CD4-positive, CD25-positive, alpha-beta regulatory T cell (primary cell): ENCODE data around the gene GNPTAB. TPM values are rescaled to one million over a fixed set of nuclear protein-coding genes. Genes with fewer than 3 reads are reported as not detected.
A peak's percentile ranks its signal among the peaks of the same experiment; 100 is the strongest.

Source experiments
- ATAC-seq, 2 donors: fragments of 150-1000 bp; cut with Tn5 transposase; one replicate each; pipeline ENCODE4 v1.10.0; 2021; ENCODE audit warnings: low read depth in 2 of 2, moderate number of reproducible peaks in 2 of 2, moderate library complexity in 1 of 2
- DNase-seq, 3 donors: peaks; one replicate each; pipeline versions ENCODE4 v3.0.0 to v3.0.0-alpha.2; 2012 to 2022; ENCODE audit warnings: mixed read lengths in 1 of 3
- H3K27ac ChIP-seq: one replicate; pipeline ENCODE4 v1.7.0; 2013; ENCODE audit warnings: mild to moderate bottlenecking, low read length; ENCODE audit not compliant: insufficient read depth, poor library complexity, severe bottlenecking
- H3K27me3 ChIP-seq: one replicate; pipeline ENCODE4 v1.7.0; 2013; ENCODE audit warnings: low read length; ENCODE audit not compliant: control insufficient read depth, insufficient read depth
- H3K36me3 ChIP-seq: one replicate; pipeline ENCODE4 v1.7.0; 2013; ENCODE audit warnings: mild to moderate bottlenecking, low read length, moderate library complexity; ENCODE audit not compliant: control insufficient read depth, insufficient read depth
- H3K4me1 ChIP-seq: 2 replicates; pipeline ENCODE4 v1.7.0; 2013; ENCODE audit warnings: mild to moderate bottlenecking, low read length; ENCODE audit not compliant: insufficient read depth, control insufficient read depth, poor library complexity, severe bottlenecking
- H3K4me3 ChIP-seq: one replicate; pipeline ENCODE4 v1.7.0; 2013; ENCODE audit warnings: low read depth, mild to moderate bottlenecking, low read length, moderate library complexity
- H3K9me3 ChIP-seq, 2 experiments: 1 replicate in 1 of 2; 2 replicates in 1 of 2; pipeline ENCODE4 v1.7.0; 2013; ENCODE audit warnings: low read length in 2 of 2, mild to moderate bottlenecking in 1 of 2, moderate library complexity in 1 of 2; ENCODE audit not compliant: control insufficient read depth in 2 of 2
- H3K27ac Mint-ChIP-seq, 3 donors: one replicate each; pipeline ENCODE4 v1.8.0; 2020 to 2022; ENCODE audit warnings: mild to moderate bottlenecking in 3 of 3, mixed read lengths in 3 of 3, moderate library complexity in 2 of 3
- H3K27me3 Mint-ChIP-seq: one replicate; pipeline ENCODE4 v1.8.0; 2022; ENCODE audit warnings: mild to moderate bottlenecking, mixed read lengths
- H3K36me3 Mint-ChIP-seq: one replicate; pipeline ENCODE4 v1.8.0; 2020; ENCODE audit warnings: mixed read lengths
- H3K4me1 Mint-ChIP-seq, 4 donors: one replicate each; pipeline ENCODE4 v1.8.0; 2020 to 2022; ENCODE audit warnings: mixed read lengths in 4 of 4, mild to moderate bottlenecking in 1 of 4
- H3K4me3 Mint-ChIP-seq, 4 donors: one replicate each; pipeline ENCODE4 v1.8.0; 2020 to 2022; ENCODE audit warnings: mild to moderate bottlenecking in 4 of 4, mixed read lengths in 4 of 4, moderate library complexity in 3 of 4
- H3K9me3 Mint-ChIP-seq, 7 donors: one replicate each; pipeline ENCODE4 v1.8.0; 2020 to 2022; ENCODE audit warnings: mixed read lengths in 7 of 7, mild to moderate bottlenecking in 3 of 7, moderate library complexity in 2 of 7
- polyA plus RNA-seq, 4 donors: library from polyadenylated mRNA; unstranded; fragments of 300-500 nt; fragmentation: Illumina TruSeq; gene quantifications; one replicate each; pipeline ENCODE4 v1.2.3, GENCODE V29; 2021
- total RNA-seq: library from RNA; stranded (reverse); gene quantifications from one replicate; pipeline ENCODE4 v1.2.3, GENCODE V29; 2022

Gene GNPTAB
- total and polyA plus RNA-seq, 5 donors from 2014 or later: 25.8 to 53.6 (median 32.2) TPM

GRCh38 chr12:101847325-101847724 is 16.6 kb upstream of the GNPTAB start:
- ATAC-seq: no peak
- H3K9me3 ChIP-seq: no peaks in the 10 kb centered on the region
- no peak overlapping the region for H3K4me3 ChIP-seq
- no peaks in the 10 kb centered on the region for H3K36me3 ChIP-seq
- peaks cover 4% of the 10 kb centered on the region for H3K27me3 Mint-ChIP-seq
- no peak overlapping the region for H3K27ac Mint-ChIP-seq
- H3K27ac ChIP-seq: no peak overlapping the region
- no peak overlapping the region for H3K4me3 Mint-ChIP-seq
- H3K36me3 Mint-ChIP-seq: no peaks in the 10 kb centered on the region
- no peaks in the 10 kb centered on the region for H3K4me1 ChIP-seq
- no peaks in the 10 kb centered on the region for H3K27me3 ChIP-seq
- no peaks in the 10 kb centered on the region for H3K9me3 Mint-ChIP-seq
- no peaks in the 10 kb centered on the region for H3K4me1 Mint-ChIP-seq
- DNase-seq: no peak

GRCh38 chr12:101845137-101845711 is 14.5 kb upstream of the GNPTAB start:
- DNase-seq (no peak), ATAC-seq (no peak)
- H3K36me3 ChIP-seq: no peaks in the 10 kb centered on the region
- no peaks in the 10 kb centered on the region for H3K4me1 Mint-ChIP-seq
- no peak overlapping the region for H3K4me3 ChIP-seq
- no peaks in the 10 kb centered on the region for H3K36me3 Mint-ChIP-seq
- H3K27ac ChIP-seq: no peak overlapping the region
- no peak overlapping the region for H3K27ac Mint-ChIP-seq
- peaks cover 12% of the 10 kb centered on the region for H3K27me3 Mint-ChIP-seq
- no peaks in the 10 kb centered on the region for H3K9me3 ChIP-seq
- no peaks in the 10 kb centered on the region for H3K9me3 Mint-ChIP-seq
- no peaks in the 10 kb centered on the region for H3K27me3 ChIP-seq
- H3K4me3 Mint-ChIP-seq: no peak overlapping the region
- H3K4me1 ChIP-seq: no peaks in the 10 kb centered on the region

GRCh38 chr12:101841069-101841468 is 10.3 kb upstream of the GNPTAB start:
- Mint-ChIP-seq H3K27ac (no peak overlapping the region), H3K27me3 (peaks cover 12% of the 10 kb centered on the region), H3K36me3 (no peaks in the 10 kb centered on the region), H3K4me1 (peaks cover 6 to 16% (median 9%) of the 10 kb centered on the region in 4 donors), H3K4me3 (no peak overlapping the region), H3K9me3 (no peaks in the 10 kb centered on the region)
- no peaks in the 10 kb centered on the region for H3K27me3 ChIP-seq
- no peaks in the 10 kb centered on the region for H3K36me3 ChIP-seq
- H3K4me1 ChIP-seq: peaks cover 16% of the 10 kb centered on the region
- no peak overlapping the region for H3K27ac ChIP-seq
- no peaks in the 10 kb centered on the region for H3K9me3 ChIP-seq
- H3K4me3 ChIP-seq: no peak overlapping the region
- DNase-seq: no peak
- ATAC-seq: no peak

GRCh38 chr12:101839324-101840283 is 8.8 kb upstream of the GNPTAB start:
- H3K4me1 Mint-ChIP-seq: peaks cover 6 to 16% (median 9%) of the 10 kb centered on the region in 4 donors
- H3K27ac Mint-ChIP-seq: peak overlapping the region in 1 of 3 donors; percentile 71
- DNase-seq: peak; percentile 62 to 84 (median 73)
- Histone ChIP-seq H3K4me1 (peaks cover 16% of the 10 kb centered on the region), H3K9me3 (no peaks in the 10 kb centered on the region), H3K36me3 (no peaks in the 10 kb centered on the region), H3K4me3 (peak overlapping the region; percentile 2), H3K27me3 (no peaks in the 10 kb centered on the region), H3K27ac (no peak overlapping the region)
- ATAC-seq: peak; percentile 72 to 78
- no peaks in the 10 kb centered on the region for H3K9me3 Mint-ChIP-seq
- no peaks in the 10 kb centered on the region for H3K36me3 Mint-ChIP-seq
- H3K4me3 Mint-ChIP-seq: no peak overlapping the region
- H3K27me3 Mint-ChIP-seq: peaks cover 8% of the 10 kb centered on the region

GRCh38 chr12:101838628-101839323 is 8.0 kb upstream of the GNPTAB start:
- Histone ChIP-seq H3K27ac (no peak overlapping the region), H3K36me3 (no peaks in the 10 kb centered on the region), H3K9me3 (no peaks in the 10 kb centered on the region), H3K27me3 (no peaks in the 10 kb centered on the region), H3K4me3 (peak overlapping the region; percentile 21), H3K4me1 (peaks cover 16% of the 10 kb centered on the region)
- peak overlapping the region; percentile 22 to 73 (median 58) for H3K4me3 Mint-ChIP-seq
- peak overlapping the region in 2 of 3 donors; percentile 70 to 71 for H3K27ac Mint-ChIP-seq
- ATAC-seq (peak; percentile 34 to 36), DNase-seq (peak in 2 of 3 donors; percentile 50 to 52)
- H3K27me3 Mint-ChIP-seq: peaks cover 8% of the 10 kb centered on the region
- H3K36me3 Mint-ChIP-seq: no peaks in the 10 kb centered on the region
- no peaks in the 10 kb centered on the region for H3K9me3 Mint-ChIP-seq
- peaks cover 6 to 16% (median 9%) of the 10 kb centered on the region in 4 donors for H3K4me1 Mint-ChIP-seq

GRCh38 chr12:101832030-101832429 is 1.3 kb upstream of the GNPTAB start:
- peaks cover 5% of the 10 kb centered on the region for H3K27me3 Mint-ChIP-seq
- H3K36me3 Mint-ChIP-seq: no peaks in the 10 kb centered on the region
- no peak overlapping the region for H3K27ac Mint-ChIP-seq
- Histone ChIP-seq H3K36me3 (no peaks in the 10 kb centered on the region), H3K4me3 (no peak overlapping the region), H3K9me3 (no peaks in the 10 kb centered on the region), H3K27ac (no peak overlapping the region), H3K27me3 (no peaks in the 10 kb centered on the region), H3K4me1 (peaks cover 32% of the 10 kb centered on the region)
- H3K4me1 Mint-ChIP-seq: peaks cover 11 to 38% (median 28%) of the 10 kb centered on the region in 4 donors
- DNase-seq: no peak
- ATAC-seq: no peak
- H3K9me3 Mint-ChIP-seq: no peaks in the 10 kb centered on the region
- H3K4me3 Mint-ChIP-seq: peak overlapping the region in 1 of 4 donors; percentile 69

GRCh38 chr12:101829639-101830366 is 956 bp downstream of the GNPTAB start:
- Mint-ChIP-seq H3K9me3 (no peaks in the 10 kb centered on the region), H3K27ac (peak overlapping the region; percentile 61 to 97 (median 94)), H3K4me3 (peak overlapping the region; percentile 95 to 98 (median 98)), H3K4me1 (peaks cover 27 to 57% (median 45%) of the 10 kb centered on the region in 4 donors), H3K36me3 (no peaks in the 10 kb centered on the region), H3K27me3 (peaks cover 5% of the 10 kb centered on the region)
- no peaks in the 10 kb centered on the region for H3K27me3 ChIP-seq
- DNase-seq (peak in 2 of 3 donors; percentile 6 to 37), ATAC-seq (no peak)
- peaks cover 44% of the 10 kb centered on the region for H3K4me1 ChIP-seq
- H3K9me3 ChIP-seq: no peaks in the 10 kb centered on the region
- peak overlapping the region; percentile 84 for H3K4me3 ChIP-seq
- H3K36me3 ChIP-seq: no peaks in the 10 kb centered on the region
- peak overlapping the region; percentile 69 for H3K27ac ChIP-seq
